ENCODE measurements around the gene SAP30L. TPM values are rescaled to one million over a fixed set of nuclear protein-coding genes. Genes with fewer than 3 reads are reported as not detected.

The SAP30L gene
- total and polyA plus RNA-seq, 7 donors = 17.8 to 51.7 (median 36.0) TPM

DNA sequence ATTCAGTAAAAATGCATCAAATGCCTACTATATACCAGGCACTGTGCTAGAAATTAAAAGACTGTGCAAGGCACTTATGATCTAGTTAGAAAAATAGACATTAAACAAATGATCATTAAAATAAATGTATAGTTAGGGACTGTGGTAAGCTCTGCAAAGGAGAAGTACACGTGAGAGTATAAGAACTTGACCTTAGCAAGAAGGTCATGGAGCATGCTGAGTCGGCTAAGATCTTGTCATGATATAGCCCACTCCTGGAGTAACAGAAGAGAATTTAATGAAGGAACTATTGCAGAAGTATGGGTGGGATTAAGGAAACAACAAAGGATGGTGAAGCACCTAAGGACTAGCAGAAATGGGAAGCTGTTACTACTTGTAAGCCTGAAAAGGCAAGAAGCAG is 23.5 kb upstream of the SAP30L start:
- 91% methylated on average over 2 of the region's 2 CpGs for WGBS, 2 donors
- intact Hi-C loops (cut with DNase I) = no loop called here
- no peak for TF ChIP-seq CTCF (IDR thresholded peaks at IDR 0.05)
- no peak for TF ChIP-seq EP300 (IDR thresholded peaks at IDR 0.05)
- TF ChIP-seq POLR2A (IDR thresholded peaks at IDR 0.05) = no peak
- TF ChIP-seq POLR2AphosphoS5 (IDR thresholded peaks at IDR 0.05) = no peak
- no peaks in the 10 kb centered on the region for H3K27me3 ChIP-seq
- no peak overlapping the region for H3K27ac ChIP-seq
- H3K36me3 ChIP-seq = peaks cover 0 to 17% (median 3%) of the 10 kb centered on the region in 4 donors
- H3K4me3 ChIP-seq = no peak overlapping the region
- DNase-seq = no peak
- H3K9me3 ChIP-seq = no peaks in the 10 kb centered on the region
- no peaks in the 10 kb centered on the region for H3K4me1 ChIP-seq

DNA sequence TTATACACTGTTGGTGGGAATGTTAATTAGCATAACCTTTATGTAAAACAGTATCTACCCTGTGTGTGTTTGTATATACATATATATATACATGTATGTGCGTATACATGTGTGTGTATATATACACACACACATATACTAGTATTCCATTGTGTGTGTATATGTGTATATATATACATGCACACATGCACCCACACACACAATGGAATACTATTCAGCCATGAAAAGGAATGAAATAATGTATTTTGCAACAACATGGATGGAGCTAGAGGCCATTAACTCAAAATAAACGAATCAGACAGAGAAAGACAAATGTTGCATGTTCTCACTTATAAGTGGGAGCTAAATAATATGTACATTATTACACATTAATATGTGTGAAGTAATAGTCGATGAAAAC is 17.6 kb upstream of the SAP30L start:
- no peaks in the 10 kb centered on the region for H3K36me3 ChIP-seq
- no peaks in the 10 kb centered on the region for H3K4me1 ChIP-seq
- no peaks in the 10 kb centered on the region for H3K27me3 ChIP-seq
- H3K27ac ChIP-seq = no peak overlapping the region
- no peak overlapping the region for H3K4me3 ChIP-seq
- TF ChIP-seq EP300 (IDR thresholded peaks at IDR 0.05) = no peak
- TF ChIP-seq POLR2A (IDR thresholded peaks at IDR 0.05) = no peak
- no peak for TF ChIP-seq POLR2AphosphoS5 (IDR thresholded peaks at IDR 0.05)
- no peak for TF ChIP-seq CTCF (IDR thresholded peaks at IDR 0.05)
- no peak for DNase-seq
- H3K9me3 ChIP-seq = no peaks in the 10 kb centered on the region
- intact Hi-C loops (cut with DNase I) = no loop called here
- 96 to 98% methylated on average over 3 of the region's 3 CpGs for WGBS, 2 donors

- Histone ChIP-seq H3K27me3 (no peaks in the 10 kb centered on the region), H3K4me3 (no peak overlapping the region), H3K36me3 (no peaks in the 10 kb centered on the region), H3K4me1 (no peaks in the 10 kb centered on the region), H3K27ac (no peak overlapping the region), H3K9me3 (no peaks in the 10 kb centered on the region)
- no peak for TF ChIP-seq CTCF (IDR thresholded peaks at IDR 0.05)
- no peak for TF ChIP-seq POLR2A (IDR thresholded peaks at IDR 0.05)
- TF ChIP-seq POLR2AphosphoS5 (IDR thresholded peaks at IDR 0.05) = no peak
- no peak for TF ChIP-seq EP300 (IDR thresholded peaks at IDR 0.05)
- intact Hi-C loops (cut with DNase I) = no loop called here
- no peak for DNase-seq
- WGBS, 2 donors = 94 to 98% methylated on average over 1 of the region's 1 CpG
Measured at GRCh38 chr5:154429341-154429740, 16.5 kb upstream of the SAP30L start.

DNA sequence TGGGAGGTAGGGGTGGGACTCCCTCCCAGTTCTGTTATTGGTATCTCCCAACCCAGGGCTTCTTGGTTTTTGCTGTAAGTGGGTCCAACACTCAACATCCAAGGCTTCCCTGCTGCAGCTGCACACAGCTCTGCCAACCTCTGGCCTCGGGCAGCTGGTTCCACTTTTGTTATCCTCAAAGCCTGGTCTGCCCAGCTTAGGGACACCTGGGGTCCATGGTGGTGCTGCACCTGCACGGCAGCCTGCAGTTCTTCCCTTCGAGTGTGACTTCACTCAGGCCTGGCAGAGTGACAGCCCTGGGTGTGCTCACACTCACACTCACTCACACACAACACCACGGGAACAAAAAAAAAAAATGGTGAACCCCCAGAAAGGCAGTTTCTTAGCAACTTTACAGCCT is 15.3 kb upstream of the SAP30L start:
- intact Hi-C loops (cut with DNase I) = no loop called here
- no peaks in the 10 kb centered on the region for H3K27me3 ChIP-seq
- no peaks in the 10 kb centered on the region for H3K9me3 ChIP-seq
- H3K4me3 ChIP-seq = no peak overlapping the region
- no peaks in the 10 kb centered on the region for H3K4me1 ChIP-seq
- WGBS, 2 donors = 81 to 82% methylated on average over 4 of the region's 4 CpGs
- TF ChIP-seq CTCF (IDR thresholded peaks at IDR 0.05) (no peak), POLR2A (IDR thresholded peaks at IDR 0.05) (no peak), EP300 (IDR thresholded peaks at IDR 0.05) (no peak), POLR2AphosphoS5 (IDR thresholded peaks at IDR 0.05) (no peak)
- no peak for DNase-seq
- no peak overlapping the region for H3K27ac ChIP-seq
- peaks cover 0 to 3% (median 1%) of the 10 kb centered on the region in 4 donors for H3K36me3 ChIP-seq

GRCh38 chr5:154430961-154431630 is 14.7 kb upstream of the SAP30L start:
- 91 to 95% methylated on average over 4 of the region's 4 CpGs for WGBS, 2 donors
- no peak overlapping the region for H3K4me3 ChIP-seq
- TF ChIP-seq EP300 (IDR thresholded peaks at IDR 0.05) (no peak), POLR2A (IDR thresholded peaks at IDR 0.05) (no peak), POLR2AphosphoS5 (IDR thresholded peaks at IDR 0.05) (no peak), CTCF (IDR thresholded peaks at IDR 0.05) (no peak)
- H3K9me3 ChIP-seq = no peaks in the 10 kb centered on the region
- intact Hi-C loops (cut with DNase I) = no loop called here
- no peak overlapping the region for H3K27ac ChIP-seq
- no peaks in the 10 kb centered on the region for H3K27me3 ChIP-seq
- H3K4me1 ChIP-seq = no peaks in the 10 kb centered on the region
- no peak for DNase-seq
- peaks cover 0 to 9% (median 4%) of the 10 kb centered on the region in 4 donors for H3K36me3 ChIP-seq

All from sigmoid colon (tissue), 7 donors.